A673 (cell line): ENCODE results near the gene CYP4A22.

ENCODE experiments used
- EZH2 ChIP-seq: fragments of 200-600 bp; sonication (generic); IDR thresholded peaks from 2 replicates; pipeline ENCODE4 v1.6.1; 2017; ENCODE audit warnings: borderline replicate concordance, low read depth, mild to moderate bottlenecking, mixed read lengths, antibody characterized with exemption, low read length; ENCODE audit not compliant: poor library complexity, severe bottlenecking
- TF ChIP-seq, protein P1 (sequence below): fragments of 300-800, 200-600 bp; sonication (generic); conservative IDR thresholded peaks from 2 replicates; pipeline ENCODE4 v1.5.1; 2017; ENCODE audit warnings: low read depth, mild to moderate bottlenecking, antibody characterized with exemption, low read length, moderate library complexity, mixed read lengths

DNA sequence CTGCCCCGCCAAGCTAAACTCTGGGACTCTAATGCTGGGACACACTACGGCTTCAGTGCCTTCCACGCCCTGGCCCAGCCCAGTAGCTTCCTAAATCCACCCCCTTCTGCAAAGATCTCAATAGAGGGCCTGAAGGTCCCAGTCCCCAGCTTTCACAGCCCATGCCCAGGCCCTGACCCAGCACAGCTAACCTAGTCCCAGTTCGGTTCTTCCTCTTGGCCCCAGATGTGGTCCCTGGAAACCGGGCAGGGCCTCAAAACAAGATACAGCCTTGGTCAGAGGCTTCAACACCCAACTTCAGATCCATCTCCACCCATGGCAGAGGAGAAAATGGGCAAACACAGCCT lies 53.2 kb downstream of the CYP4A22 start:
- TF ChIP-seq, protein P1, sequence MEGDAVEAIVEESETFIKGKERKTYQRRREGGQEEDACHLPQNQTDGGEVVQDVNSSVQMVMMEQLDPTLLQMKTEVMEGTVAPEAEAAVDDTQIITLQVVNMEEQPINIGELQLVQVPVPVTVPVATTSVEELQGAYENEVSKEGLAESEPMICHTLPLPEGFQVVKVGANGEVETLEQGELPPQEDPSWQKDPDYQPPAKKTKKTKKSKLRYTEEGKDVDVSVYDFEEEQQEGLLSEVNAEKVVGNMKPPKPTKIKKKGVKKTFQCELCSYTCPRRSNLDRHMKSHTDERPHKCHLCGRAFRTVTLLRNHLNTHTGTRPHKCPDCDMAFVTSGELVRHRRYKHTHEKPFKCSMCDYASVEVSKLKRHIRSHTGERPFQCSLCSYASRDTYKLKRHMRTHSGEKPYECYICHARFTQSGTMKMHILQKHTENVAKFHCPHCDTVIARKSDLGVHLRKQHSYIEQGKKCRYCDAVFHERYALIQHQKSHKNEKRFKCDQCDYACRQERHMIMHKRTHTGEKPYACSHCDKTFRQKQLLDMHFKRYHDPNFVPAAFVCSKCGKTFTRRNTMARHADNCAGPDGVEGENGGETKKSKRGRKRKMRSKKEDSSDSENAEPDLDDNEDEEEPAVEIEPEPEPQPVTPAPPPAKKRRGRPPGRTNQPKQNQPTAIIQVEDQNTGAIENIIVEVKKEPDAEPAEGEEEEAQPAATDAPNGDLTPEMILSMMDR = no peak
- no peak for TF ChIP-seq EZH2
